Measurements from ENCODE around the gene CLASRP. TPM values are rescaled to one million over a fixed set of nuclear protein-coding genes. Genes with fewer than 3 reads are reported as not detected.

The CLASRP gene
- total and polyA plus RNA-seq, 9 of the 15 experiments (the other 6 are each of a cell fraction or from before 2014, with no cell fraction given), result 0.94 to 86.3 (median 44.0) TPM

- no TSS peak for BruUV-seq (replicated peaks)
- Histone ChIP-seq H3K9ac (ENCODE audit: insufficient read depth in 1 of 2, low read depth in 2 of 2, low read length in 2 of 2) (peak overlapping the region in 1 of 2 experiments; percentile 56; a peak in 1 of 4 replicates), H3K27ac (ENCODE audit: extremely low read depth, low read depth, low read length) (no peak overlapping the region)
These were observed 64.9 kb downstream of the CLASRP start for GRCh38 chr19:45103508-45104319.

More at GRCh38 chr19:45103508-45104319, 64.9 kb downstream of the CLASRP start:
- in situ Hi-C loops (cut with MboI), result no loop called here
- no peak for DNase-seq (ENCODE audit: extremely low read depth in 1 of 4, low spot score in 3 of 4)
- peaks cover 83% of the 10 kb centered on the region for H3K79me2 ChIP-seq (ENCODE audit: control insufficient read depth, insufficient read depth, low read length)
- H3K4me3 ChIP-seq, result no peak overlapping the region
- intact Hi-C loops (cut with micrococcal nuclease), result no loop called here
- H3K9me3 ChIP-seq (replicated peaks; ENCODE audit: control insufficient read depth, insufficient read depth, low read depth, low read length), result no peaks in the 10 kb centered on the region
- peaks cover 32% of the 10 kb centered on the region; the same call in 2 of the 3 replicates for H3K36me3 ChIP-seq (ENCODE audit: control insufficient read depth, insufficient read depth, low read length)
- H4K20me1 ChIP-seq (replicated peaks; ENCODE audit: control insufficient read depth, insufficient read depth, low read length), result peaks cover 63% of the 10 kb centered on the region
- ATAC-seq, result no peak
- H2AFZ ChIP-seq (ENCODE audit: low read depth, low read length), result no peak overlapping the region
- H3K4me1 ChIP-seq (replicated peaks in 1 of 2; ENCODE audit: control insufficient read depth in 2 of 2, insufficient read depth in 2 of 2, low read length in 2 of 2), result peaks cover 9 to 31% of the 10 kb centered on the region in 2 experiments; a peak in 4 of 5 replicates
- no peak overlapping the region for H3K4me2 ChIP-seq (ENCODE audit: insufficient read depth, low read length)
- ChIA-PET POLR2A (interaction anchor here (1.3 to 2.2 kb wide), 2 partner anchors 9 to 11 kb away, joined by 5 to 6 read pairs; partner anchors contain the start of gene PPP1R37), CTCF (ENCODE audit: low intra/inter-chr PET ratio) (no interaction called here)
- 69% methylated on average over 22 of the region's 26 CpGs for WGBS (ENCODE audit: insufficient coverage, low coverage, missing lambda C conversion rate)
- TF ChIP-seq ETS2 (tag; IDR thresholded peaks at IDR 0.05; ENCODE audit: borderline replicate concordance, poor library complexity, severe bottlenecking) (no peak), RBBP5 (IDR thresholded peaks at IDR 0.05; ENCODE audit: borderline replicate concordance, insufficient read depth, low read length, poor library complexity, severe bottlenecking) (no peak), RAD21 (CRISPR knock-in tag; conservative IDR thresholded peaks at IDR 0.05 in 1 of 2, IDR thresholded peaks at IDR 0.05 in 1 of 2) (no peak), SMAD4 (CRISPR knock-in tag; conservative IDR thresholded peaks at IDR 0.05) (no peak), POLR2H (tag; IDR thresholded peaks at IDR 0.05; ENCODE audit: low read depth) (no peak)
- TF ChIP-seq, protein P1, sequence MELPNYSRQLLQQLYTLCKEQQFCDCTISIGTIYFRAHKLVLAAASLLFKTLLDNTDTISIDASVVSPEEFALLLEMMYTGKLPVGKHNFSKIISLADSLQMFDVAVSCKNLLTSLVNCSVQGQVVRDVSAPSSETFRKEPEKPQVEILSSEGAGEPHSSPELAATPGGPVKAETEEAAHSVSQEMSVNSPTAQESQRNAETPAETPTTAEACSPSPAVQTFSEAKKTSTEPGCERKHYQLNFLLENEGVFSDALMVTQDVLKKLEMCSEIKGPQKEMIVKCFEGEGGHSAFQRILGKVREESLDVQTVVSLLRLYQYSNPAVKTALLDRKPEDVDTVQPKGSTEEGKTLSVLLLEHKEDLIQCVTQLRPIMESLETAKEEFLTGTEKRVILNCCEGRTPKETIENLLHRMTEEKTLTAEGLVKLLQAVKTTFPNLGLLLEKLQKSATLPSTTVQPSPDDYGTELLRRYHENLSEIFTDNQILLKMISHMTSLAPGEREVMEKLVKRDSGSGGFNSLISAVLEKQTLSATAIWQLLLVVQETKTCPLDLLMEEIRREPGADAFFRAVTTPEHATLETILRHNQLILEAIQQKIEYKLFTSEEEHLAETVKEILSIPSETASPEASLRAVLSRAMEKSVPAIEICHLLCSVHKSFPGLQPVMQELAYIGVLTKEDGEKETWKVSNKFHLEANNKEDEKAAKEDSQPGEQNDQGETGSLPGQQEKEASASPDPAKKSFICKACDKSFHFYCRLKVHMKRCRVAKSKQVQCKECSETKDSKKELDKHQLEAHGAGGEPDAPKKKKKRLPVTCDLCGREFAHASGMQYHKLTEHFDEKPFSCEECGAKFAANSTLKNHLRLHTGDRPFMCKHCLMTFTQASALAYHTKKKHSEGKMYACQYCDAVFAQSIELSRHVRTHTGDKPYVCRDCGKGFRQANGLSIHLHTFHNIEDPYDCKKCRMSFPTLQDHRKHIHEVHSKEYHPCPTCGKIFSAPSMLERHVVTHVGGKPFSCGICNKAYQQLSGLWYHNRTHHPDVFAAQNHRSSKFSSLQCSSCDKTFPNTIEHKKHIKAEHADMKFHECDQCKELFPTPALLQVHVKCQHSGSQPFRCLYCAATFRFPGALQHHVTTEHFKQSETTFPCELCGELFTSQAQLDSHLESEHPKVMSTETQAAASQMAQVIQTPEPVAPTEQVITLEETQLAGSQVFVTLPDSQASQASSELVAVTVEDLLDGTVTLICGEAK (IDR thresholded peaks at IDR 0.05), result no peak
- TF ChIP-seq, protein P1 (CRISPR knock-in tag; IDR thresholded peaks at IDR 0.05), result no peak
- FAIRE-seq, result no peak
- no peaks in the 10 kb centered on the region for H3K27me3 ChIP-seq (ENCODE audit: control insufficient read depth in 2 of 2, insufficient read depth in 2 of 2, low read length in 2 of 2)
- H3K9me1 ChIP-seq (ENCODE audit: control insufficient read depth, insufficient read depth, low read length), result peaks cover 4% of the 10 kb centered on the region
